Transverse colon (tissue), 4 donors: ENCODE data around the gene ORC1. TPM values are rescaled to one million over a fixed set of nuclear protein-coding genes. Genes with fewer than 3 reads are reported as not detected.

Source experiments
- DNase-seq: peaks from one replicate; pipeline ENCODE4 v3.0.0-alpha.2; 2019
- H3K27ac ChIP-seq, 4 donors: fragments of 200-600 bp; sonication (generic); 2 replicates each; pipeline ENCODE4 v1.5.1; 2016 to 2018; ENCODE audit warnings: inconsistent platforms in 4 of 4
- H3K27me3 ChIP-seq: fragments of 200-600 bp; sonication (generic); 2 replicates; pipeline ENCODE4 v1.5.1; 2017; ENCODE audit warnings: inconsistent platforms
- H3K36me3 ChIP-seq, 4 donors: fragments of 200-600 bp; sonication (generic); 2 replicates each; pipeline ENCODE4 v1.5.1; 2017 to 2019; ENCODE audit warnings: inconsistent platforms in 4 of 4
- H3K4me1 ChIP-seq, 4 donors: fragments of 200-600 bp; sonication (generic); 2 replicates each; pipeline ENCODE4 v1.5.1; 2017 to 2020; ENCODE audit warnings: inconsistent platforms in 4 of 4
- H3K4me3 ChIP-seq, 4 donors: fragments of 200-600 bp; sonication (generic); 1 replicate in 1 of 4; 2 replicates in 3 of 4; pipeline versions ENCODE4 v1.5.1 to v1.6.1; 2017 to 2019; ENCODE audit warnings: inconsistent platforms in 4 of 4
- H3K9me3 ChIP-seq, 2 donors: fragments of 200-600 bp; sonication (generic); 2 replicates each; pipeline ENCODE4 v1.5.1; 2017 to 2019; ENCODE audit warnings: inconsistent platforms in 2 of 2
- EP300 ChIP-seq: sonication (generic); formaldehyde crosslinking; IDR thresholded peaks from one replicate; pipeline ENCODE4 v1.6.1; 2017; ENCODE audit warnings: antibody characterized with exemption, low read depth
- POLR2A ChIP-seq: fragments of 450-650 bp; IDR thresholded peaks from one replicate; pipeline ENCODE4 v1.6.1; 2016; ENCODE audit warnings: antibody characterized with exemption, mild to moderate bottlenecking, moderate library complexity
- POLR2AphosphoS5 ChIP-seq, 3 donors: sonication (generic); formaldehyde crosslinking; IDR thresholded peaks; one replicate each; pipeline ENCODE4 v1.6.1; 2016; ENCODE audit warnings: antibody characterized with exemption in 3 of 3
- WGBS, 2 donors: methylation state at CpG; one replicate each; pipeline ENCODE4 v1.1.5; 2018; ENCODE audit warnings: low coverage in 1 of 2; 5-methylcytosine and 5-hydroxymethylcytosine counted together
- in situ Hi-C, 4 donors: fragments of 200-750 bp; cut with MboI; loops; one replicate each; pipeline versions ENCODE4 v1.15.0 to v1.15.1; 2017; ENCODE audit warnings: low sequenced_read_pairs in 3 of 4, low pct_ligation_motif_present in 1 of 4, low pct_unique_long_range_greater_than_20kb in 1 of 4
- intact Hi-C: fragments of 100-400 bp; cut with DNase I; formaldehyde crosslinking; loops from one replicate; pipeline ENCODE4 v1.15.1; 2023; ENCODE audit warnings: low total_unique reads
- total RNA-seq, 4 donors: library from RNA; depleted of rRNA; stranded (reverse); fragments of >200 nt; gene quantifications; one replicate each; pipeline ENCODE4 v1.1.0, GENCODE V29; 2016
- TF ChIP-seq, protein P1 (sequence below), 5 experiments: fragments of 200-600 bp in 3 of 5; fragments of 450-650 bp in 2 of 5; sonication (generic) in 3 of 5; IDR thresholded peaks; 1 replicate in 2 of 5; 2 replicates in 3 of 5; pipeline ENCODE4 v1.5.1; 2016 to 2017; ENCODE audit warnings: antibody characterized with exemption in 5 of 5, inconsistent platforms in 3 of 5, mild to moderate bottlenecking in 2 of 5, moderate library complexity in 1 of 5

Gene ORC1
- total RNA-seq, 4 donors from 2014 or later = 1.00 to 1.7 (median 1.6) TPM; not detected in 1

GRCh38 chr1:52323731-52324130 is 80.5 kb downstream of the ORC1 start:
- in situ Hi-C loops (no loop called here), intact Hi-C loops (no loop called here)
- no peaks in the 10 kb centered on the region for H3K27me3 ChIP-seq
- H3K4me3 ChIP-seq = no peak overlapping the region
- no peaks in the 10 kb centered on the region for H3K4me1 ChIP-seq
- DNase-seq = no peak
- H3K36me3 ChIP-seq = no peaks in the 10 kb centered on the region
- WGBS, 2 donors = 88 to 93% methylated on average over 6 to 8 of the region's 8 CpGs
- no peak overlapping the region for H3K27ac ChIP-seq
- TF ChIP-seq, protein P1, sequence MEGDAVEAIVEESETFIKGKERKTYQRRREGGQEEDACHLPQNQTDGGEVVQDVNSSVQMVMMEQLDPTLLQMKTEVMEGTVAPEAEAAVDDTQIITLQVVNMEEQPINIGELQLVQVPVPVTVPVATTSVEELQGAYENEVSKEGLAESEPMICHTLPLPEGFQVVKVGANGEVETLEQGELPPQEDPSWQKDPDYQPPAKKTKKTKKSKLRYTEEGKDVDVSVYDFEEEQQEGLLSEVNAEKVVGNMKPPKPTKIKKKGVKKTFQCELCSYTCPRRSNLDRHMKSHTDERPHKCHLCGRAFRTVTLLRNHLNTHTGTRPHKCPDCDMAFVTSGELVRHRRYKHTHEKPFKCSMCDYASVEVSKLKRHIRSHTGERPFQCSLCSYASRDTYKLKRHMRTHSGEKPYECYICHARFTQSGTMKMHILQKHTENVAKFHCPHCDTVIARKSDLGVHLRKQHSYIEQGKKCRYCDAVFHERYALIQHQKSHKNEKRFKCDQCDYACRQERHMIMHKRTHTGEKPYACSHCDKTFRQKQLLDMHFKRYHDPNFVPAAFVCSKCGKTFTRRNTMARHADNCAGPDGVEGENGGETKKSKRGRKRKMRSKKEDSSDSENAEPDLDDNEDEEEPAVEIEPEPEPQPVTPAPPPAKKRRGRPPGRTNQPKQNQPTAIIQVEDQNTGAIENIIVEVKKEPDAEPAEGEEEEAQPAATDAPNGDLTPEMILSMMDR (IDR thresholded peaks at IDR 0.05) = no peak
- no peak for TF ChIP-seq POLR2AphosphoS5 (IDR thresholded peaks at IDR 0.05)
- no peak for TF ChIP-seq EP300
- TF ChIP-seq POLR2A = no peak
- no peaks in the 10 kb centered on the region for H3K9me3 ChIP-seq

Other genes starting within 250 kb of the ORC1 start
- gene CC2D1B, start 38.2 kb downstream of the ORC1 start, total RNA-seq = 10 to 100 TPM; 31.0 to 45.9 (median 39.2) TPM
- 10 to 100 TPM in 3 of 4 donors, 1 to 10 TPM in 1; 4.0 to 25.5 (median 20.1) TPM for gene PRPF38A, start 179 bp upstream of the ORC1 start, total RNA-seq
- gene TUT4, start 148.7 kb upstream of the ORC1 start, total RNA-seq = 10 to 100 TPM; 12.3 to 55.3 (median 27.4) TPM
- gene GPX7, start 197.9 kb upstream of the ORC1 start, total RNA-seq = 10 to 100 TPM in 1 of 4 donors, 1 to 10 TPM in 3; 3.3 to 16.5 (median 5.6) TPM
- gene SHISAL2A, start 228.7 kb upstream of the ORC1 start, total RNA-seq = 1 to 10 TPM in 2 of 4 donors, not detected in 2; 3.2 to 8.2 TPM